Glutamatergic neuron (in vitro differentiated cells): Measurements from ENCODE around the gene R3HDM2. TPM values are rescaled to one million over a fixed set of nuclear protein-coding genes. Genes with fewer than 3 reads are reported as not detected.
A peak's percentile ranks its signal among the peaks of the same experiment; 100 is the strongest.

Experiments used
- DNase-seq: peaks from one replicate; pipeline ENCODE4 v3.0.0; 2022
- H3K27ac Mint-ChIP-seq: one replicate; pipeline ENCODE4 v1.8.0; 2020; ENCODE audit warnings: mild to moderate bottlenecking, mixed read lengths, inconsistent platforms; ENCODE audit not compliant: unreplicated experiment
- H3K27me3 Mint-ChIP-seq: one replicate; pipeline ENCODE4 v1.8.0; 2020; ENCODE audit warnings: mild to moderate bottlenecking, moderate library complexity, mixed read lengths, inconsistent platforms; ENCODE audit not compliant: unreplicated experiment
- H3K36me3 Mint-ChIP-seq: one replicate; pipeline ENCODE4 v1.8.0; 2020; ENCODE audit warnings: mild to moderate bottlenecking, mixed read lengths, inconsistent platforms; ENCODE audit not compliant: unreplicated experiment
- H3K4me1 Mint-ChIP-seq: one replicate; pipeline ENCODE4 v1.8.0; 2020; ENCODE audit warnings: mild to moderate bottlenecking, low read depth, mixed read lengths, inconsistent platforms; ENCODE audit not compliant: unreplicated experiment
- H3K4me3 Mint-ChIP-seq: one replicate; pipeline ENCODE4 v1.8.0; 2020; ENCODE audit warnings: mild to moderate bottlenecking, mixed read lengths, inconsistent platforms; ENCODE audit not compliant: unreplicated experiment
- H3K9me3 Mint-ChIP-seq: one replicate; pipeline ENCODE4 v1.8.0; 2020; ENCODE audit warnings: mild to moderate bottlenecking, moderate library complexity, mixed read lengths, inconsistent platforms; ENCODE audit not compliant: unreplicated experiment
- CTCF ChIP-seq: fragments of 200-600 bp; sonication (generic); IDR thresholded peaks from one replicate; pipeline ENCODE4 v1.5.0; 2021; ENCODE audit not compliant: partially characterized antibody, unreplicated experiment
- total RNA-seq: library from RNA; stranded (reverse); fragmentation: NEBNext Ultra II Directional; extraction: Animal tissue kit (Norgen Biotek cat#: 25700); gene quantifications from one replicate; pipeline ENCODE4 v1.2.1, GENCODE V29; 2021; ENCODE audit not compliant: unreplicated experiment

Gene R3HDM2
- total RNA-seq, 1 donor from 2014 or later: 106 TPM

- no peak for DNase-seq
- Mint-ChIP-seq H3K27ac (peak overlapping the region; percentile 81), H3K4me3 (peak overlapping the region; percentile 98), H3K4me1 (peaks cover 24% of the 10 kb centered on the region), H3K36me3 (no peaks in the 10 kb centered on the region), H3K27me3 (peaks cover 31% of the 10 kb centered on the region), H3K9me3 (peaks cover 29% of the 10 kb centered on the region)
- no peak for TF ChIP-seq CTCF
Measured at GRCh38 chr12:57242329-57242690, 188.5 kb downstream of the R3HDM2 start.

- Mint-ChIP-seq H3K9me3 (peaks cover 33% of the 10 kb centered on the region), H3K36me3 (no peaks in the 10 kb centered on the region), H3K27me3 (peaks cover 37% of the 10 kb centered on the region), H3K27ac (peak overlapping the region; percentile 99), H3K4me1 (peaks cover 27% of the 10 kb centered on the region), H3K4me3 (peak overlapping the region; percentile 98)
- peak; percentile 66 for DNase-seq
- peak; percentile 7 for TF ChIP-seq CTCF
Measured at GRCh38 chr12:57241402-57242310, 189.2 kb downstream of the R3HDM2 start.

- peaks cover 28% of the 10 kb centered on the region for H3K4me1 Mint-ChIP-seq
- H3K36me3 Mint-ChIP-seq: no peaks in the 10 kb centered on the region
- TF ChIP-seq CTCF: peak; percentile 38
- DNase-seq: peak; percentile 79
- peak overlapping the region; percentile 98 for H3K4me3 Mint-ChIP-seq
- H3K27me3 Mint-ChIP-seq: peaks cover 38% of the 10 kb centered on the region
- peaks cover 32% of the 10 kb centered on the region for H3K9me3 Mint-ChIP-seq
- peak overlapping the region; percentile 99 for H3K27ac Mint-ChIP-seq
Measured at GRCh38 chr12:57240926-57241401, 189.9 kb downstream of the R3HDM2 start.

- Mint-ChIP-seq H3K4me3 (peak overlapping the region; percentile 98), H3K36me3 (no peaks in the 10 kb centered on the region), H3K27ac (peak overlapping the region; percentile 99), H3K27me3 (peaks cover 42% of the 10 kb centered on the region), H3K9me3 (peaks cover 32% of the 10 kb centered on the region), H3K4me1 (peaks cover 28% of the 10 kb centered on the region)
- no peak for TF ChIP-seq CTCF
- DNase-seq: peak; percentile 72
Measured at GRCh38 chr12:57240066-57240921, 190.5 kb downstream of the R3HDM2 start.
